Neural progenitor cell (in vitro differentiated cells): ENCODE data around the gene NAALAD2.

Experiments
- CTCF ChIP-seq: fragments of 200-600 bp; sonication (generic); IDR thresholded peaks from 2 replicates; pipeline ENCODE4 v1.5.1; 2017; ENCODE audit warnings: antibody characterized with exemption, mild to moderate bottlenecking
- EZH2 ChIP-seq: fragments of 200-600 bp; sonication (generic); IDR thresholded peaks from 2 replicates; pipeline ENCODE4 v1.6.1; 2017; ENCODE audit warnings: antibody characterized with exemption, mild to moderate bottlenecking, moderate library complexity

GRCh38 chr11:90113541-90113940 is 20.9 kb upstream of the NAALAD2 start:
- TF ChIP-seq CTCF = peak; percentile 63
- no peak for TF ChIP-seq EZH2
